Inflammatory macrophage treated with lipopolysaccharide for 4 hours (primary cell): ENCODE measurements around the gene PWP2.
A peak's percentile ranks its signal among the peaks of the same experiment; 100 is the strongest.
"Not testable (repeated sequence)": the region's sequence is repeated elsewhere in the genome, so short reads cannot be mapped to it uniquely, and the experiment has no call there.

ENCODE experiments used
- DNase-seq: peaks from one replicate; pipeline ENCODE4 v3.0.0-alpha.2; 2020

The PWP2 gene

DNA sequence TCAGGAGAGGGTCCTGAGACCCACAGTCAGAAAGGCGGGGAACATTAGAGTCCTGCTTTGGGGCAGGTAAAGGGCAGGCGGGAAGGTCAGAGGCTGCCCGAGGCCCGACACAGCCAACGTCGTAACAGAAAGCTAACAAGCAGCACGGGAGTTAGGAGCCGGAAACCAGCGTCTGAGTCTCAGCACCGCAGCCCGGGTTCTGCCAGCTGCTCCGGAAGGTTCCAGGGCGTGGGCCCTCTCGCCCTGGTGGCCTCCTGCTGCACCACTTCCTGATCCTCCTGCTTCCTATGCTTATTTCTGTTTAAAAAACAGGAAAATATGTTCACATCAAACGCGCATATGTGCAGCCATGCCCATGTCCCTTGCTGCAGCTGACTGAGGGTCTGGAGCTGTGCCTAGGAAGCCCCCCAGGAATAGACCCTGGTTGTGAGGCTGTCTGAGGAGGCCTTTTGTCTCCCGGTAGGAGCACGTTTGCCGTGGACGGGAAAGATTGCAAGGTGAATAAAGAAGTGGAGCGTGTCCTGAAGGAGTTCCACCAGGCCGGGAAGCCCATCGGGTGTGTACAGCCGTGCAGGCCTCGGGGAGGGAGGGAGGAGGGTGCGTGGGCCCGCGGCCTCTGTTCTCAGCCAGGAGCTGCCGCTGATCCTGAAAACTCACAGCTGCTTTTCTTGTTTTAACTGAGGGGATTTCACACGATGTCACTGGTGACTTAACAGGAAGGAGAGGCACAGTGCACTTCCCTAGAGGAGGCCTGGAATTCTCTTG lies 32.8 kb downstream of the PWP2 start:
- peak; percentile 8 for DNase-seq

- DNase-seq: not testable (repeated sequence)
Observed at GRCh38 chr21:44140552-44140932, 33.3 kb downstream of the PWP2 start.

DNA sequence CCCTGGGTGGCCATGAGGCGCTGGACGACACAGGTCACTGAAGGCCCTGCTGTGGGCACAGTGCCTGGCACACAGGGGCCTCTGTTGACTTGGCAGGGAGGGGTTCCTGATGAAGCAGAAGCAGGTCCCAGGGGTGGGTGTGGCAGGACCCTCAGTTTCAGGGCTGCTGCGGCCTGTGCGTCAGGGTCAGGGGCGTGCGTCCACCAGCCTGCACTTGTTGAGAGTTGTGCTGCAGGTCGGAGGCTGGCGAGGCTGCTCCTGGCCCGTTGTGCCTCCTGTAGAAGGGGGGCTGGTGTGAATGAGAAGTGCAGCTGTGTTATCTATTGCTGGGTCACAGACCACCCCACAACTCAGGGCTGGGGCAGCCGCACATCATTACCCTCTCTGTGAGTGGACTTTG lies 35.3 kb downstream of the PWP2 start:
- not testable (repeated sequence) for DNase-seq

GRCh38 chr21:44143380-44143779 lies 36.2 kb downstream of the PWP2 start:
- DNase-seq: not testable (repeated sequence)

- DNase-seq: not testable (repeated sequence)
Observed at GRCh38 chr21:44143996-44144395, 36.8 kb downstream of the PWP2 start.

GRCh38 chr21:44144784-44145602 lies 37.8 kb downstream of the PWP2 start:
- DNase-seq: not testable (repeated sequence)

DNA sequence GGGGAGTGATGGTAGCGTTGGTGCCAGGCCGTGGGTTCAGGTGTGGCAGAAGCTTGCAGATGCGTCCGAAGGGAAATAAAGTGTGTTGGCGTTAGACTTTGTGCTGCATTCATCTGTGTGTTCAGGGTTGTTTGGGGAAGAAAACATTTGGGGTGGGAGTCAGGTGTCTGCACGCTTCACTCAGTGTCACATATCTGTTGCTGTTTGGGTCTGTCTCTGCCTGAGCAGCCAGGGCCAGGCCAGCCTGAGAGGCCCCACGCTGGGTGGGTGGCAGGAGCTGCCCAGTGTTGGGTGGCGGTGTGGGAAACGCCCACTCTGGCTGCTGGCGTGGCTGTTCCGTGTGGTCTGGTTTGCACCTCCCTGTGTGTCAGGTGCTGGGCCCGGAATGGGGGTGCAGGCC lies 38.4 kb downstream of the PWP2 start:
- not testable (repeated sequence) for DNase-seq

DNA sequence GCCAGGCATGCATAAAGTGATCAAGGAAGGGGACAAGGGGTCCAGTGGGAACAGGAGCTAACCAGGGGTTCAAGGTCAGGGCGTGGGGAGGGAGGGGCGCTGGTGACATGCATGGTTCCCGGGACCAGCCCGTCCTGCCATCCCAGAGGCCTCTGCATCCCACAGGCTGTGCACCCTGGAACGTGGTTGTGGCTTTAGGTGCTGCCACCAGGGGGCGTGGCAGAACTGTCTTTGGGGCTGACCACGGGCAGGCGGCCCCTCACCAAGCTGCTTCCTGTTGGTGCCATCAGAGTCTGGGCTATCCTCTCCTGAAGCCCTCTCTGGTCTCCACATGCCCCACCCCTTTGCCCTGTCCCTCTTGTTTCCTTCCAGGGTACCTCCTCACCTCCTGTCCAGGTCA lies 39.9 kb downstream of the PWP2 start:
- not testable (repeated sequence) for DNase-seq

DNA sequence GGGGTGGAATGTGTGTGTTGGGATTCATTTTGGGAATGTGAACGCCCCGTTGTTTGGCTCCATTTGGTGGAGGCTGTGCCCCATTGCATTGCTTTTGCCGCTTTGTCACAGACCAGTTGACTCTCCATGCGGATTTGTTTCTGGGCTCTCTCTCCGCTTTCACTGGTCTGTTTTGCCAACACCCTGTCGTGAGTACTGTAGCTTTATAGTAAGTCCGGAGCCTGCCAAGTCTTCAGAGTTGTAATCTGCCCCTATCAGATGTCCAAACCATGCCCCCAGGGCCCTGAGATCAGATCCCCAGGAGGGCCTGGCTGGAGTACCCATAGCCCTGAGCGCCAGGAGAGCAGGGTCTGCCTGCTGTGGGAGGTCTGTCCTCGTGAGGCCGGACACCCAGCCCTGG lies 43.1 kb downstream of the PWP2 start:
- DNase-seq: not testable (repeated sequence)

DNA sequence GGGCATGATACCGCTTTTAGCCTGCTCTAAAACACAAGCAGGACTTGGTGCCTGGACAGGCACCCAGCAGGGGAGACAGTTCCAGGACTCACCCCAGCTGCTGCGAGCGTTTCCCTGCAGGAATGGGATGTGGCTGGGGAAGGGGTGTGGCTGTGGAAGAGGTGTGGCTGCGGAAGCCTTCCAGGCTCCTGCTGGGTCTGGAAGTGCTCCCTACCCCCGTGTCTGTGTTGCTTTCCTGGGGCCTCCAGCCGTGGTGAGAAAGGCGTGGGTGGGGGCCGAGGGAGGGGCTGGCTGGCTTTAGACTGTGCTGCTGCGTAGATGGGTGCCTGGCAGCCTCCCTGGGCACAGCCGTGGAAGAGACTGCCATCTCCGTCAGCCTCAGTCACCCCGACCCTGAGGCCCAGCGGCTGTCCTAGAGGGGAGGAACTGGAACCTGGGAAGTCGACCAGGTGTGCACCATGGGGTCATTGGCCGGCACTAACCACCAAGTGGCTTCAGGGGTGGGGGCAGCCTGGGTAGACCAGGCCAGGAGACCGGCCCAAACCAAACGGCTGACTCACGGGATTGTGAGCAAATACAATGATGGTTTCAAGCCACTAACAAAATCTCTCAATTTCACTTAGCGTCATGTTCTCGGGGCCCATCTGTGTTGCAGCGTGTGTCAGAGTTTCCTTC lies 46.2 kb downstream of the PWP2 start:
- peak; percentile 21 for DNase-seq

- not testable (repeated sequence) for DNase-seq
Observed at GRCh38 chr21:44153889-44154228, 46.7 kb downstream of the PWP2 start.

DNA sequence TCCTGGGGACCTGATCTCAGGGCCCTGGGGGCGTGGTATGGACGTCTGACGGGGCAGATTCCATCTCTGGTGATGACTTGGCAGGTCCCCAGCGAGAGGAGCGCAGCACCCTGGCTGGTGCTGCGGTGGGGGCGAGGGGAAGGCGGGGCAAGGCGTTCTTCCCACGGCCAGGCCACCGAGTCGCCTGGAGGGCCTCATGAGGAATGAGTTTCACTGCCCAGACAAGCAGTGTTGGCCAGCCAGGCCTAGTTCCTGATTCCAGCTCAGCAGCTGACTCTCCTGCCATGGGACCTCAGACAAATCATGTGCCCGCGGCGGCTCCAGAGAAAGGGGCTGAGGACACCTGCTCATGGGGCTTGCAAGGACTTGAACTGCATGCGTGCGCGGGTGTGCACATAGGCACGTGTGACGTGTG lies 47.6 kb downstream of the PWP2 start:
- DNase-seq: not testable (repeated sequence)

GRCh38 chr21:44155231-44155993 lies 48.2 kb downstream of the PWP2 start:
- not testable (repeated sequence) for DNase-seq

- not testable (repeated sequence) for DNase-seq
Observed at GRCh38 chr21:44155994-44156380, 48.8 kb downstream of the PWP2 start.

DNA sequence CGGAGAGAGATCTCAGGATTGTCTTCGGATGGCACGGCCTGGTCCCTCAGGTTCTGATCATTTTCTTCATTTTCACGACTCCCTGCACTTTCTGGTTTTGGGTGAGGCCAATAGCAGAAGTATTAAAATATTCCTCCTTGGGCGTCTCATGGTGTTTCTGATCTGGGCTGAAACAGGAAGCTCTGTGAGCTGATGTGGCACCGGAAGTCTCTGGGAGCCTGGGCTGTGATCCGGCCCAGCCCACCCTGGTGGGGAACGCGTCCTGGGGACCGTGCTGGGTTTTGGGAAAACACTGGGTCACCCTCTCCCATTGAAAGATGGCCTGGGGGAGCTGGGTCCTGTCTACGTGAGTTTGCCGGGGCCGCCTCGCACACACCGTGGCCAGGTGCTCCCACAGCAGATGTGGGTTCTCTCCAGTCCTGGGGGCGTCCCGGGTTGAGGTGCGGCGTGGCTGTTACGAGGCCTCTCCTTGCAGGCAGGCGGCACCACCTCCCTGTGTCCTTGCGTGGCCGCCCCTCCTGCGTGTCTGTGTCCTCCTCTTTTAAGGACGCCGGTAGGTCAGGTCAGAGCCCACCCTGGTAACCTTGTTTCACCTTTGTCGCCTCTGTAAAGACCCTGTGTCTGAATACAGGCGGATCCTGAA lies 50.4 kb downstream of the PWP2 start:
- not testable (repeated sequence) for DNase-seq

GRCh38 chr21:44158082-44158468 lies 50.9 kb downstream of the PWP2 start:
- peak; percentile 0 for DNase-seq

DNA sequence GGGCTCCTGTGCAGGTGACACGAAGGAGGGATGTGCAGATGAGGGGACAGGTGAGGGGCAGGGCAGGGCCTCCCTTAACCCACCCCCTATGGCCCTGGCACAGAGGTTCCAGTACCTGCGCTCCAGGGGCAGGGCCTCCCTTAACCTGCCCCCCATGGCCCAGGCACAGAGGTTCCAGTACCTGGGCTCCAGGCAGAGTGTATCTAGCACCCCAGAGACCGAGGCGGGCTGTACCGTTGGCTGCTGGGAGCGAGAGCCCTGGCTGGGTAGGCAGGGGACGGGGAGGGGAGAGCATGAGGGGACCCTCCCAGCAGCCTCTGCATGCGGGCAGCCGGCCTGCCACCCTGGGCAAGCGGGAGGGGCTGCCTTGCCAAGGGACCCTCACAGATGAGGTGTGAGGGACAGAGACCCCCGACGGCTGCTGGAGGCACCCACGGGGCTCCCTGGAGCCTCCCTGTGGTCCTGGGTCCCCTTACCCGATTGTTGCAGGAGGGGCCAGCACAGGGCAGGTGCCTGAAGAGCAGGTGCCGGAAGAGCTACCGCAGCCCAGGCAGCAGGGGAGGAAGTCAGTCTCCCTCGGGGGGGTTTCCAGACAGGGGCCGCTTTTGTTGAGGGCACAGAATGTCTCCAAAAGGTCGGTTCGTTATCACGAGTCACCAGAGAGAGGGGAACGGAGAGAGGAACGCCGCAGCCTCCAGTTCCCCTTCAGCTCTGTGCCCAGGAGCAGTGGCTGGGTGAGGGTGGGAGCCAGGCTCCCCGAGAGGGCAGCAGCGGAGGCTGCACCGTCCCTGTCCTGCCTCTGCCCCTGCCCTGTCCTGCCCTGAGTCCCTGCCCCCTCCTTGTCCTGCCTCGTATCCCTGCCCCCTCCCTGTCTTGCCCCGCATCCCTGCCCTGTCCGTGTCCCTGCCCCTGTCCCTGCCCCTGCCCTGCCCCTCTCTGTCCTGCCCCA lies 52.4 kb downstream of the PWP2 start:
- DNase-seq: not testable (repeated sequence)

DNA sequence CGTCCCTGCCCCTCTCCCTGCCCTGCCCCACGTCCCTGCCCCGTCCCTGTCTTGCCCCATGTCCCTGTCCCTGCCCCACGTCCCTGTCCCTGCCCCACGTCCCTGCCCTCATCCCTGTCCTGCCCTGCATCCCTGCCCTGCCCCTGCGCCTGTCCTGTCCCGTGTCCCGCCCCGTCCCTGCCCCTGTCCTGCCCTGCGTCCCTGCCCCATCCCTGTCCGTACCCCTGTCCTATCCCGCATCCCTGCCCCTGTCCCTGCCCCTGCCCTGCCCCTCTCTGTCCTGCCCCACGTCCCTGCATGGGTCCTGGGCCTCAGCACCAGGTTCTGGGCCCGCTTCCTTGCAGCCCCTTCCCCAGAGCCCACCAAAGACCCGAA lies 53.1 kb downstream of the PWP2 start:
- DNase-seq: not testable (repeated sequence)

GRCh38 chr21:44160821-44161220 lies 53.6 kb downstream of the PWP2 start:
- DNase-seq: not testable (repeated sequence)

GRCh38 chr21:44163167-44163653 lies 56.0 kb downstream of the PWP2 start:
- DNase-seq: not testable (repeated sequence)

DNA sequence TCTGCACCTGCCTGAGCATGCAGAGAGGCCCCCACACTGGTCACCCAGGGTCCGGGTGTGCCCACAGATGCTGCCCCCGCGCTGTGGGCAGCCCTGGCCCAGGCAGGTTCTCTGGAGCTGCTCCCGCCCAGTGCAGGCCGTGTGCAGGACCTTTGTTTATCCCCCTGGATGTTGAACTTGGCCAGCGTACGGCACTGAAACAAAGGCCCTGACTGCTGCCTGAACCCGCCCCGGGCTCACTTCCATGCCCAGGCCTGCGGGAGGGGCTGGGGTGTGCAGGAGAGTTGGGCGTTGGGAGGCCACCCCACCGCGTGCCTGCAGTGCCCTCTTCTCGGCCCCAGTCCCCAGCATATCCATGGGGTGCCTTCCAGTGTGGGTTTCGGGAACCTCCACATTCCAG lies 58.7 kb downstream of the PWP2 start:
- not testable (repeated sequence) for DNase-seq
